HepG2 (cell line): Measurements from ENCODE around the gene ZFP36. TPM values are rescaled to one million over a fixed set of nuclear protein-coding genes. Genes with fewer than 3 reads are reported as not detected.

Source experiments
- ATAC-seq: fragments of 200-7000 bp; cut with Tn5 transposase; 3 replicates; pipeline ENCODE4 v1.9.1; 2020; ENCODE audit warnings: mild to moderate bottlenecking, moderate library complexity
- BruUV-seq: library from RNA; stranded (reverse); fragments of 400-500 nt; replicated peaks from 2 replicates; lab custom pipeline; 2021; lab: Mats Ljungman, UMichigan
- CTCF ChIA-PET: fragments of 300-600 bp; formaldehyde crosslinking; extraction: SDS; loops from one replicate; lab custom pipeline; 2021; ENCODE audit warnings: low total read pairs, inconsistent platforms, low intra/inter-chr PET ratio; lab: Yijun Ruan, JAX
- POLR2A ChIA-PET: fragments of 350-600 bp; sonication (Branson Sonifier 250); formaldehyde crosslinking; loops from one replicate; lab custom pipeline; 2020; ENCODE audit warnings: antibody characterized with exemption, inconsistent platforms; lab: Yijun Ruan, JAX
- DNase-seq: peaks from one replicate; pipeline ENCODE4 v3.0.0-alpha.2; 2015; ENCODE audit warnings: low spot score
- FAIRE-seq: peaks from 3 replicates; lab custom pipeline; 2011; peaks lifted over from hg19 to GRCh38; lab: Jason Lieb, UNC
- H2AFZ ChIP-seq: one replicate; pipeline ENCODE4 v1.6.1; 2011; ENCODE audit warnings: low read length, inconsistent platforms
- H3K27ac ChIP-seq: fragments of 300-600 bp; 3 replicates; pipeline ENCODE4 v1.8.0; 2011; ENCODE audit warnings: mixed run types, mild to moderate bottlenecking, mixed read lengths, low read length, inconsistent platforms; ENCODE audit not compliant: insufficient read depth; ENCODE audit errors: extremely low read length
- H3K27me3 ChIP-seq, 2 experiments: fragments of 200-600 bp in 1 of 2; 2 replicates in 1 of 2; 3 replicates in 1 of 2; pipeline versions ENCODE4 v1.6.0 to v1.8.0; 2011; ENCODE audit warnings: low read length in 2 of 2, mild to moderate bottlenecking in 2 of 2, moderate library complexity in 2 of 2, inconsistent platforms in 1 of 2; ENCODE audit not compliant: insufficient read depth in 2 of 2, control insufficient read depth in 1 of 2
- H3K36me3 ChIP-seq, 2 experiments: fragments of 200-600 bp in 1 of 2; replicated peaks in 1 of 2; 2 replicates in 1 of 2; 3 replicates in 1 of 2; pipeline versions ENCODE4 v1.5.1 to v1.8.0; 2011; ENCODE audit warnings: low read length in 2 of 2, inconsistent platforms in 1 of 2; ENCODE audit not compliant: insufficient read depth in 2 of 2, control insufficient read depth in 1 of 2
- H3K4me1 ChIP-seq: 2 replicates; pipeline ENCODE4 v1.5.1; 2012; ENCODE audit warnings: low read length, inconsistent platforms; ENCODE audit not compliant: insufficient read depth
- H3K4me2 ChIP-seq: 2 replicates; pipeline ENCODE4 v1.6.0; 2011; ENCODE audit warnings: low read depth, low read length, inconsistent platforms
- H3K4me3 ChIP-seq, 3 experiments: fragments of 200-600 bp in 1 of 3; sonication (generic), shearing (Covaris generic) in 1 of 3; replicated peaks in 1 of 3; 2 replicates each; pipeline ENCODE4 v1.5.1; 2011 to 2016; ENCODE audit warnings: low read length in 3 of 3, inconsistent platforms in 2 of 3, low read depth in 2 of 3, mild to moderate bottlenecking in 2 of 3, control low read depth in 1 of 3, mixed read lengths in 1 of 3; ENCODE audit not compliant: insufficient read depth in 1 of 3
- H3K79me2 ChIP-seq: one replicate; pipeline ENCODE4 v1.6.1; 2011; ENCODE audit warnings: low read length, inconsistent platforms; ENCODE audit not compliant: insufficient read depth
- H3K9ac ChIP-seq: 2 replicates; pipeline ENCODE4 v1.6.0; 2011; ENCODE audit warnings: mild to moderate bottlenecking, low read depth, low read length, inconsistent platforms; ENCODE audit not compliant: insufficient read depth
- H3K9me3 ChIP-seq: 2 replicates; pipeline ENCODE4 v1.5.1; 2012; ENCODE audit warnings: mild to moderate bottlenecking, low read length
- H4K20me1 ChIP-seq: 2 replicates; pipeline ENCODE4 v1.6.0; 2011; ENCODE audit warnings: inconsistent platforms, mild to moderate bottlenecking, low read length, moderate library complexity; ENCODE audit not compliant: insufficient read depth
- ARHGAP35 ChIP-seq: sonication (generic); formaldehyde crosslinking; IDR thresholded peaks from 2 replicates; pipeline ENCODE4 v1.9.0; 2022; ENCODE audit warnings: mild to moderate bottlenecking, inconsistent platforms, moderate library complexity, missing genetic modification reagents, borderline replicate concordance
- FOXA1 ChIP-seq, 2 experiments: fragments of 450-650 bp in 1 of 2; sonication (generic) in 1 of 2; formaldehyde crosslinking in 1 of 2; IDR thresholded peaks; 2 replicates each; pipeline versions ENCODE4 v1.4.0 to v1.6.1; 2016 to 2020; ENCODE audit warnings: missing genetic modification reagents in 1 of 2
- MED1 ChIP-seq: sonication (generic); formaldehyde crosslinking; IDR thresholded peaks from 2 replicates; pipeline ENCODE4 v1.4.0; 2020; ENCODE audit warnings: missing genetic modification reagents
- NFIB ChIP-seq: sonication (generic); formaldehyde crosslinking; IDR thresholded peaks from 2 replicates; pipeline ENCODE4 v1.9.0; 2021; ENCODE audit warnings: missing genetic modification reagents, mild to moderate bottlenecking, borderline replicate concordance
- PRPF4 ChIP-seq: fragments of 200-400 bp; formaldehyde crosslinking; IDR thresholded peaks from 2 replicates; pipeline ENCODE4 v1.6.1; 2016; ENCODE audit warnings: low read length, low read depth; ENCODE audit not compliant: poor library complexity, severe bottlenecking
- REL ChIP-seq: sonication (generic); formaldehyde crosslinking; conservative IDR thresholded peaks from 2 replicates; pipeline ENCODE4 v1.8.0; 2022; ENCODE audit warnings: mild to moderate bottlenecking, missing genetic modification reagents, moderate library complexity
- RFX1 ChIP-seq: fragments of 450-650 bp; IDR thresholded peaks from 2 replicates; pipeline ENCODE4 v1.6.1; 2017
- ZBED4 ChIP-seq: sonication (generic); formaldehyde crosslinking; IDR thresholded peaks from 2 replicates; pipeline ENCODE4 v1.4.0; 2020; ENCODE audit warnings: missing genetic modification reagents, borderline replicate concordance
- ZFP36L1 ChIP-seq: sonication (generic); formaldehyde crosslinking; IDR thresholded peaks from 2 replicates; pipeline ENCODE4 v1.8.0; 2022; ENCODE audit warnings: mild to moderate bottlenecking, missing genetic modification reagents, moderate library complexity
- ZFYVE20 ChIP-seq: sonication (generic); formaldehyde crosslinking; IDR thresholded peaks from 2 replicates; pipeline ENCODE4 v1.8.0; 2023; ENCODE audit warnings: low read depth, mild to moderate bottlenecking, moderate library complexity, missing genetic modification reagents, borderline replicate concordance
- ZNF333 ChIP-seq: sonication (generic); formaldehyde crosslinking; IDR thresholded peaks from 2 replicates; pipeline ENCODE4 v1.4.0; 2020; ENCODE audit warnings: mild to moderate bottlenecking, missing genetic modification reagents, borderline replicate concordance
- ZNF335 ChIP-seq: sonication (generic); formaldehyde crosslinking; IDR thresholded peaks from 2 replicates; pipeline ENCODE4 v1.4.0; 2020; ENCODE audit warnings: missing genetic modification reagents
- ZNF451 ChIP-seq: sonication (generic); formaldehyde crosslinking; IDR thresholded peaks from 2 replicates; pipeline ENCODE4 v1.5.0; 2020; ENCODE audit warnings: mild to moderate bottlenecking, missing genetic modification reagents
- ZNF598 ChIP-seq: sonication (generic); formaldehyde crosslinking; IDR thresholded peaks from 2 replicates; pipeline ENCODE4 v1.5.1; 2020; ENCODE audit warnings: mild to moderate bottlenecking, missing genetic modification reagents, borderline replicate concordance
- ZNF607 ChIP-seq: sonication (generic); formaldehyde crosslinking; IDR thresholded peaks from 2 replicates; pipeline ENCODE4 v1.5.1; 2020; ENCODE audit warnings: missing genetic modification reagents, mild to moderate bottlenecking, borderline replicate concordance
- ZNF616 ChIP-seq: sonication (generic); formaldehyde crosslinking; IDR thresholded peaks from 2 replicates; pipeline ENCODE4 v1.5.0; 2020; ENCODE audit warnings: low read depth, mild to moderate bottlenecking, missing genetic modification reagents
- ZSCAN25 ChIP-seq: sonication (generic); formaldehyde crosslinking; IDR thresholded peaks from 2 replicates; pipeline ENCODE4 v1.8.0; 2022; ENCODE audit warnings: mild to moderate bottlenecking, missing genetic modification reagents
- WGBS: methylation state at CpG from one replicate; pipeline ENCODE4 v1.1.6; 2017; ENCODE audit warnings: low lambda C conversion rate; 5-methylcytosine and 5-hydroxymethylcytosine counted together
- in situ Hi-C: cut with HindIII; loops from 2 replicates; pipeline ENCODE4 v1.10.0; 2017; ENCODE audit warnings: low pct_unique_long_range_greater_than_20kb; ENCODE audit not compliant: extremely low pct_ligation_motif_present
- intact Hi-C: fragments of 100-400 bp; cut with micrococcal nuclease; formaldehyde crosslinking; loops from one replicate; pipeline ENCODE4 v1.10.0; 2022; ENCODE audit not compliant: unreplicated experiment
- polyA plus RNA-seq, 8 experiments: library from polyadenylated mRNA; depleted of rRNA in 3 of 8; stranded (reverse) in 7 of 8; unstranded in 1 of 8; fragments of >200 nt; fragmentation: Illumina TruSeq in 4 of 8; extraction: Trizol in 4 of 8; gene quantifications; 2 replicates each; pipeline versions ENCODE4 v1.2.1 to v1.2.3, GENCODE V29; 2011 to 2016; ENCODE audit warnings: low read depth in 4 of 8, missing spikeins in 1 of 8, mixed read lengths in 1 of 8; ENCODE audit not compliant: insufficient read depth in 1 of 8
- total RNA-seq, 5 experiments: library from RNA; depleted of rRNA; stranded (reverse); fragments of >200 nt; fragmentation: Illumina TruSeq; extraction: Trizol; gene quantifications; 2 replicates each; pipeline ENCODE4 v1.2.3, GENCODE V29; 2016; ENCODE audit warnings: low read depth in 1 of 5

Gene ZFP36
- total and polyA plus RNA-seq, 2 of the 13 experiments (the other 11 are each of a cell fraction or from before 2014, with no cell fraction given): 1.4 to 1.7 TPM

GRCh38 chr19:39381910-39382611, 24.6 kb upstream of the ZFP36 start:
- intact Hi-C loops: no loop called here
- whole genome bisulfite sequencing: 87% methylated on average over 7 of the region's 10 CpGs
- H3K4me1 ChIP-seq: peaks cover 14% of the 10 kb centered on the region
- DNase-seq: no peak
- no peak for TF ChIP-seq ARHGAP35
- no peak for TF ChIP-seq RFX1
- TF ChIP-seq ZNF616 (CRISPR knock-in tag): no peak
- TF ChIP-seq ZNF335 (CRISPR knock-in tag): no peak
- TF ChIP-seq NFIB (CRISPR knock-in tag): no peak
- TF ChIP-seq ZNF333: no peak
- TF ChIP-seq ZNF607: no peak
- TF ChIP-seq FOXA1 (IDR thresholded peaks at IDR 0.05): no peak
- no peak for TF ChIP-seq FOXA1 (CRISPR knock-in tag; IDR thresholded peaks at IDR 0.05)
- TF ChIP-seq ZSCAN25 (CRISPR knock-in tag): no peak
- no peak for TF ChIP-seq ZNF451
- no peak for TF ChIP-seq ZNF598 (CRISPR knock-in tag)
- TF ChIP-seq MED1 (CRISPR knock-in tag): no peak
- no peak for TF ChIP-seq PRPF4
- TF ChIP-seq ZBED4: no peak
- no peak for TF ChIP-seq REL (CRISPR knock-in tag)
- no peak for TF ChIP-seq ZFYVE20
- TF ChIP-seq ZFP36L1 (CRISPR knock-in tag): no peak
- TF ChIP-seq, all 625 proteins: peak for 0
- peaks cover 37 to 82% of the 10 kb centered on the region in 2 experiments for H3K36me3 ChIP-seq
- FAIRE-seq: no peak
- no peak for ATAC-seq
- in situ Hi-C loops: no loop called here
- H3K9ac ChIP-seq: no peak overlapping the region
- CTCF ChIA-PET: no interaction called here
- H3K27ac ChIP-seq: no peak overlapping the region
- POLR2A ChIA-PET: interaction anchor here (1.5 kb wide), 1 partner anchor 9 kb away, joined by 9 read pairs; the partner anchor contains the start of genes MED29 and PAF1
- no peaks in the 10 kb centered on the region for H4K20me1 ChIP-seq
- no peak overlapping the region for H2AFZ ChIP-seq
- no peak overlapping the region for H3K4me2 ChIP-seq
- no TSS peak for BruUV-seq
- H3K4me3 ChIP-seq: no peak overlapping the region
- H3K9me3 ChIP-seq: no peaks in the 10 kb centered on the region
- no peaks in the 10 kb centered on the region for H3K79me2 ChIP-seq
- no peaks in the 10 kb centered on the region for H3K27me3 ChIP-seq
